HepG2 (cell line): ENCODE data around the gene GAD1. TPM values are rescaled to one million over a fixed set of nuclear protein-coding genes. Genes with fewer than 3 reads are reported as not detected.

Source experiments
- ARNT2 ChIP-seq: sonication (generic); formaldehyde crosslinking; IDR thresholded peaks from 2 replicates; pipeline ENCODE4 v1.8.0; 2022; ENCODE audit warnings: mild to moderate bottlenecking, low read depth, missing genetic modification reagents, moderate library complexity
- ASH2L ChIP-seq: fragments of 300-600, 200-600 bp; sonication (generic); IDR thresholded peaks from 2 replicates; pipeline ENCODE4 v1.7.0; 2017; ENCODE audit warnings: low read depth, mild to moderate bottlenecking, moderate library complexity, mixed read lengths, low read length; ENCODE audit not compliant: insufficient read length
- ATF2 ChIP-seq: sonication (generic); formaldehyde crosslinking; IDR thresholded peaks from 2 replicates; pipeline ENCODE4 v1.4.0; 2020; ENCODE audit warnings: missing genetic modification reagents
- ELF1 ChIP-seq: sonication (generic); formaldehyde crosslinking; IDR thresholded peaks from 2 replicates; pipeline ENCODE4 v1.4.0; 2020; ENCODE audit warnings: missing genetic modification reagents
- HOXA5 ChIP-seq: sonication (generic); formaldehyde crosslinking; IDR thresholded peaks from 2 replicates; pipeline ENCODE4 v1.4.0; 2020; ENCODE audit warnings: missing genetic modification reagents
- KLF15 ChIP-seq: sonication (generic); formaldehyde crosslinking; IDR thresholded peaks from 2 replicates; pipeline ENCODE4 v1.8.1; 2023; ENCODE audit warnings: borderline replicate concordance, mild to moderate bottlenecking, inconsistent platforms, missing genetic modification reagents, mixed read lengths
- MXI1 ChIP-seq: IDR thresholded peaks from 3 replicates; pipeline ENCODE4 v1.6.1; 2012; ENCODE audit warnings: low read depth, low read length, inconsistent platforms, borderline replicate concordance
- NFATC3 ChIP-seq: sonication (generic); formaldehyde crosslinking; IDR thresholded peaks from 2 replicates; pipeline ENCODE4 v1.5.1; 2020; ENCODE audit warnings: mild to moderate bottlenecking, missing genetic modification reagents
- PITX1 ChIP-seq: sonication (generic); formaldehyde crosslinking; IDR thresholded peaks from 2 replicates; pipeline ENCODE4 v1.5.1; 2020; ENCODE audit warnings: mild to moderate bottlenecking, missing genetic modification reagents
- PPARG ChIP-seq: conservative IDR thresholded peaks from 2 replicates; pipeline ENCODE4 v1.6.1; 2016; ENCODE audit warnings: missing biosample characterization, missing genetic modification reagents
- RFX1 ChIP-seq: fragments of 450-650 bp; IDR thresholded peaks from 2 replicates; pipeline ENCODE4 v1.6.1; 2017
- SNAI1 ChIP-seq: sonication (generic); formaldehyde crosslinking; IDR thresholded peaks from 2 replicates; pipeline ENCODE4 v1.5.0; 2020; ENCODE audit warnings: mild to moderate bottlenecking, missing genetic modification reagents, borderline replicate concordance
- TOE1 ChIP-seq: sonication (generic); formaldehyde crosslinking; IDR thresholded peaks from 2 replicates; pipeline ENCODE4 v1.4.0; 2020; ENCODE audit warnings: mild to moderate bottlenecking, missing genetic modification reagents
- XRCC5 ChIP-seq: fragments of 200-400 bp; formaldehyde crosslinking; optimal IDR thresholded peaks from 2 replicates; pipeline ENCODE3; 2017; ENCODE audit warnings: mild to moderate bottlenecking, low read length
- ZBTB1 ChIP-seq: sonication (generic); formaldehyde crosslinking; IDR thresholded peaks from 2 replicates; pipeline ENCODE4 v1.4.0; 2020; ENCODE audit warnings: missing genetic modification reagents, borderline replicate concordance
- ZBTB26 ChIP-seq: IDR thresholded peaks from 2 replicates; pipeline ENCODE4 v1.6.1; 2016; ENCODE audit warnings: missing compliant biosample characterization, missing genetic modification reagents, borderline replicate concordance
- ZNF224 ChIP-seq: sonication (generic); formaldehyde crosslinking; IDR thresholded peaks from 2 replicates; pipeline ENCODE4 v1.5.0; 2020; ENCODE audit warnings: mild to moderate bottlenecking, missing genetic modification reagents
- ZNF407 ChIP-seq: sonication (generic); formaldehyde crosslinking; IDR thresholded peaks from one replicate; pipeline ENCODE4 v1.5.1; 2020; ENCODE audit warnings: mild to moderate bottlenecking, missing genetic modification reagents; ENCODE audit errors: not compliant biosample characterization
- ZNF547 ChIP-seq: sonication (generic); formaldehyde crosslinking; IDR thresholded peaks from 2 replicates; pipeline ENCODE4 v1.5.1; 2020; ENCODE audit warnings: mild to moderate bottlenecking, missing genetic modification reagents
- polyA plus RNA-seq, 8 experiments: library from polyadenylated mRNA; depleted of rRNA in 3 of 8; stranded (reverse) in 7 of 8; unstranded in 1 of 8; fragments of >200 nt; fragmentation: Illumina TruSeq in 4 of 8; extraction: Trizol in 4 of 8; gene quantifications; 2 replicates each; pipeline versions ENCODE4 v1.2.1 to v1.2.3, GENCODE V29; 2011 to 2016; ENCODE audit warnings: low read depth in 4 of 8, missing spikeins in 1 of 8, mixed read lengths in 1 of 8; ENCODE audit not compliant: insufficient read depth in 1 of 8
- total RNA-seq, 5 experiments: library from RNA; depleted of rRNA; stranded (reverse); fragments of >200 nt; fragmentation: Illumina TruSeq; extraction: Trizol; gene quantifications; 2 replicates each; pipeline ENCODE4 v1.2.3, GENCODE V29; 2016; ENCODE audit warnings: low read depth in 1 of 5

GAD1 gene
- total and polyA plus RNA-seq, 2 of the 13 experiments (the other 11 are each of a cell fraction or from before 2014, with no cell fraction given), result 0.09 to 0.13 TPM

DNA sequence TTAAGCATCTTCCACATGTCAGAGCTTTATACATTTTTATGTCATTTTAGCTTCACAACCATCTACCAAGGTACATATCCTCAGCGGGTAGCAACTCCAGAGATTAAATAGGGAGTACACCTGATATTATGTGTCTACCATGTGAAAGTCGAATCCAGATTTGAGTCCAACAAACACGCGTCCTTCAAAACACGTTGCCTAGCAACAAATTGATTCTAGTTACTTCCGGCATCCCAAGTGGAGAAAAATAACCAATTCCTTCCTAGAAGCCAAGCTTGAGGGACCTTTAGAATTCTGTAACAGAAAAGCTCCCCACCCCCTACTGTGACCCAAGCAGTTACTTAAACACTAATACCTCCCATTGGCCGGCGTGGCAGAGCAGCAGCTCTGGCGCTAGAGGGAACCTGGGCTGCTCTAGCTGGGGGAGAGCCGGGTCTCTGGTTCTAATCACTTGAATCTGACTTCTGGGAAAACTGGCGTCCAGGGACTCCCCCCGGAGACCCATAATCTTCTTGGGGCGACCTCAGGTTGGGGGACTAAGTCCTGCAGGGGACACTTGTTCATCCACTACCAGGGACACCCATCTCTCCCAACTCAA lies 46.6 kb upstream of the GAD1 start, which contains the start of gene ERICH2 (continued):
- TF ChIP-seq ARNT2 (CRISPR knock-in tag) (0 out of 2 replicates have a peak, but pooled peaks have one; percentile 11), PITX1 (0 out of 2 replicates have a peak, but pooled peaks have one; percentile 20), ZNF224 (CRISPR knock-in tag) (no peak), KLF15 (no peak), ATF2 (0 out of 2 replicates have a peak, but pooled peaks have one; percentile 46), ZBTB26 (CRISPR knock-in tag) (0 out of 2 replicates have a peak, but pooled peaks have one; percentile 17), ELF1 (CRISPR knock-in tag) (0 out of 2 replicates have a peak, but pooled peaks have one; percentile 26), PPARG (CRISPR knock-in tag) (0 out of 2 replicates have a peak, but pooled peaks have one; percentile 9), ZBTB1 (CRISPR knock-in tag) (no peak), XRCC5 (peak; percentile 19), TOE1 (CRISPR knock-in tag) (0 out of 2 replicates have a peak, but pooled peaks have one; percentile 50), ZNF407 (CRISPR knock-in tag) (no peak), MXI1 (0 out of 3 replicates have a peak, but pooled peaks have one; percentile 41), SNAI1 (CRISPR knock-in tag) (0 out of 2 replicates have a peak, but pooled peaks have one; percentile 43), HOXA5 (CRISPR knock-in tag) (0 out of 2 replicates have a peak, but pooled peaks have one; percentile 54), RFX1 (peak; percentile 72), ZNF547 (CRISPR knock-in tag) (peak; percentile 37; the same call in 1 of the 2 replicates), NFATC3 (CRISPR knock-in tag) (0 out of 2 replicates have a peak, but pooled peaks have one; percentile 38), ASH2L (peak; percentile 12)
